Liver (tissue), 3 donors: Measurements from ENCODE around the gene DNAI1.

ENCODE experiments used
- ATF3 ChIP-seq: IDR thresholded peaks from 2 replicates; pipeline ENCODE4 v1.6.1; 2016; ENCODE audit warnings: antibody characterized with exemption
- CTCF ChIP-seq: fragments of 150-350 bp; IDR thresholded peaks from 2 replicates; pipeline ENCODE4 v1.5.1; 2017; ENCODE audit warnings: improper control_type of control experiment, low read depth, low read length; ENCODE audit not compliant: missing input control
- EGR1 ChIP-seq, 2 donors: IDR thresholded peaks; 2 replicates each; pipeline ENCODE4 v1.6.1; 2016 to 2018; ENCODE audit warnings: antibody characterized with exemption in 2 of 2, low read depth in 2 of 2
- FOXA1 ChIP-seq: IDR thresholded peaks from 2 replicates; pipeline ENCODE4 v1.6.1; 2016; ENCODE audit warnings: antibody characterized with exemption
- HNF4A ChIP-seq, 2 donors: conservative IDR thresholded peaks; 2 replicates each; pipeline ENCODE4 v1.6.1; 2016; ENCODE audit warnings: antibody characterized with exemption in 2 of 2, mild to moderate bottlenecking in 2 of 2
- JUND ChIP-seq, 2 donors: IDR thresholded peaks; 2 replicates each; pipeline ENCODE4 v1.6.1; 2016; ENCODE audit warnings: antibody characterized with exemption in 2 of 2
- MAX ChIP-seq: IDR thresholded peaks from 2 replicates; pipeline ENCODE4 v1.6.1; 2016; ENCODE audit warnings: antibody characterized with exemption
- RAD21 ChIP-seq, 2 donors: IDR thresholded peaks; 2 replicates each; pipeline ENCODE4 v1.6.1; 2016; ENCODE audit warnings: antibody characterized with exemption in 2 of 2, mild to moderate bottlenecking in 2 of 2
- REST ChIP-seq: IDR thresholded peaks from 2 replicates; pipeline ENCODE4 v1.6.1; 2016; ENCODE audit warnings: antibody characterized with exemption, mild to moderate bottlenecking
- RXRA ChIP-seq, 2 donors: IDR thresholded peaks; 2 replicates each; pipeline ENCODE4 v1.6.1; 2017 to 2018; ENCODE audit warnings: antibody characterized with exemption in 2 of 2, mild to moderate bottlenecking in 1 of 2
- TAF1 ChIP-seq: conservative IDR thresholded peaks from 2 replicates; pipeline ENCODE4 v1.6.1; 2016; ENCODE audit warnings: antibody characterized with exemption, mild to moderate bottlenecking
- YY1 ChIP-seq: IDR thresholded peaks from 2 replicates; pipeline ENCODE4 v1.6.1; 2016; ENCODE audit warnings: antibody characterized with exemption, mild to moderate bottlenecking
- ZBTB33 ChIP-seq: IDR thresholded peaks from 2 replicates; pipeline ENCODE4 v1.6.1; 2016; ENCODE audit warnings: antibody characterized with exemption
- donor health status: healthy.
- donor health status: healthy.

- no peak for TF ChIP-seq CTCF
- TF ChIP-seq TAF1 = no peak
- TF ChIP-seq RAD21 (IDR thresholded peaks at IDR 0.05) = no peak
- TF ChIP-seq ATF3 = no peak
- no peak for TF ChIP-seq JUND (IDR thresholded peaks at IDR 0.05)
- no peak for TF ChIP-seq RXRA (IDR thresholded peaks at IDR 0.05)
- TF ChIP-seq REST = no peak
- no peak for TF ChIP-seq EGR1 (IDR thresholded peaks at IDR 0.05; ENCODE audit: low read depth in 2 of 2)
- TF ChIP-seq ZBTB33 = no peak
- no peak for TF ChIP-seq HNF4A (conservative IDR thresholded peaks at IDR 0.05)
- no peak for TF ChIP-seq MAX
- TF ChIP-seq FOXA1 = no peak
- no peak for TF ChIP-seq YY1
Measured at GRCh38 chr9:34490760-34491159, 32.2 kb downstream of the DNAI1 start.
